Mesothelial cell of epicardium (in vitro differentiated cells): Measurements from ENCODE around the gene TYROBP. TPM values are rescaled to one million over a fixed set of nuclear protein-coding genes. Genes with fewer than 3 reads are reported as not detected.
"Not testable (repeated sequence)": the region's sequence is repeated elsewhere in the genome, so short reads cannot be mapped to it uniquely, and the experiment has no call there.

ENCODE experiments used
- DNase-seq, 2 experiments: peaks; one replicate each; pipeline ENCODE4 v3.0.0; 2021; ENCODE audit warnings: low spot score in 2 of 2; ENCODE audit not compliant: unreplicated experiment in 2 of 2
- H3K27ac Mint-ChIP-seq: 2 replicates; pipeline ENCODE4 v1.8.0; 2021; ENCODE audit warnings: mixed read lengths
- H3K27me3 Mint-ChIP-seq: 2 replicates; pipeline ENCODE4 v1.8.0; 2021; ENCODE audit warnings: low read depth, mixed read lengths
- H3K36me3 Mint-ChIP-seq: 2 replicates; pipeline ENCODE4 v1.8.0; 2021; ENCODE audit warnings: mixed read lengths
- H3K4me1 Mint-ChIP-seq: 2 replicates; pipeline ENCODE4 v1.8.0; 2021; ENCODE audit warnings: mixed read lengths
- H3K4me3 Mint-ChIP-seq: 2 replicates; pipeline ENCODE4 v1.8.0; 2021; ENCODE audit warnings: mild to moderate bottlenecking, moderate library complexity, mixed read lengths
- H3K9me3 Mint-ChIP-seq: 2 replicates; pipeline ENCODE4 v1.8.0; 2021; ENCODE audit warnings: mixed read lengths
- total RNA-seq: library from RNA; stranded (reverse); gene quantifications from 3 replicates; pipeline ENCODE4 v1.2.1, GENCODE V29; 2021
- TF ChIP-seq, protein P1 (sequence below): fragments of 200-600 bp; sonication (generic); IDR thresholded peaks from one replicate; pipeline ENCODE4 v1.5.0; 2021; ENCODE audit warnings: antibody characterized with exemption; ENCODE audit not compliant: unreplicated experiment

TYROBP gene
- total RNA-seq, 1 donor from 2014 or later = not detected

DNA sequence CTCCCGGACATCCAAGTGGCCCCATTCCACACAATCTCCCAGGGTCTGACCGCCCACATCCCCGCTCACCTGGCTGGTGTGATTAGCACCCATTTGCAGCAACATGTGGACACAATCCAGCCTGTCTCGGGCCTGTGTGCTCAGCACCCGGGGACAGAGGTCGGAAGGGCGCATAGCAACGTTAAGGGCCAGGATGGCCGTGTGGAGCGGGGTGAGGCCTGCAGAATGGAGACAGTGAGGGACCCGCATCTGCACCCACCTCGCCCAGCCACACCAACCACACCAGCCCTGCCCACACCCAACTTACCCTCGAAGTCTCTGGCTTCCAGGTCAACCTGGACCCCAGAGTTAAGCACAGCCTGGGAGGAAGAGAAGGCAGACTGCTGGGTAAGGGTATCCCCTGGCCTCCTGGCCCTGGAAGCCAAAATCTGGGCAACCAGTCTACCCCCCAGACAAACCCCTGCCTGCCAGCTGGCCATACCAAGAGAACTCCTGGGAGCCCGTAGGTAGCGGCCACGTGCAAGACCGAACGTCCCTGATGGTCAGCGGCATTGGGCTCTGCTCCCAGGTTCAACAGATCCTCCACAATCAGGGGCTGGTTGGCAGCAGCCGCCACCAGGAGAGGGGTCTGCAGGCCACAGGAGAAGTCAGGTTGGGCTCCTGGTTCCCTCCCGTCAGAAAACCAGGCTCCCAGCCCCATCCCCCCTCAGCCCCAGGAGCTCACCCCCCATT is 12.0 kb downstream of the TYROBP start:
- H3K4me1 Mint-ChIP-seq = peaks cover 6% of the 10 kb centered on the region
- no peaks in the 10 kb centered on the region for H3K9me3 Mint-ChIP-seq
- peaks cover 14% of the 10 kb centered on the region for H3K36me3 Mint-ChIP-seq
- H3K27me3 Mint-ChIP-seq = no peaks in the 10 kb centered on the region
- no peak overlapping the region for H3K4me3 Mint-ChIP-seq
- TF ChIP-seq, protein P1, sequence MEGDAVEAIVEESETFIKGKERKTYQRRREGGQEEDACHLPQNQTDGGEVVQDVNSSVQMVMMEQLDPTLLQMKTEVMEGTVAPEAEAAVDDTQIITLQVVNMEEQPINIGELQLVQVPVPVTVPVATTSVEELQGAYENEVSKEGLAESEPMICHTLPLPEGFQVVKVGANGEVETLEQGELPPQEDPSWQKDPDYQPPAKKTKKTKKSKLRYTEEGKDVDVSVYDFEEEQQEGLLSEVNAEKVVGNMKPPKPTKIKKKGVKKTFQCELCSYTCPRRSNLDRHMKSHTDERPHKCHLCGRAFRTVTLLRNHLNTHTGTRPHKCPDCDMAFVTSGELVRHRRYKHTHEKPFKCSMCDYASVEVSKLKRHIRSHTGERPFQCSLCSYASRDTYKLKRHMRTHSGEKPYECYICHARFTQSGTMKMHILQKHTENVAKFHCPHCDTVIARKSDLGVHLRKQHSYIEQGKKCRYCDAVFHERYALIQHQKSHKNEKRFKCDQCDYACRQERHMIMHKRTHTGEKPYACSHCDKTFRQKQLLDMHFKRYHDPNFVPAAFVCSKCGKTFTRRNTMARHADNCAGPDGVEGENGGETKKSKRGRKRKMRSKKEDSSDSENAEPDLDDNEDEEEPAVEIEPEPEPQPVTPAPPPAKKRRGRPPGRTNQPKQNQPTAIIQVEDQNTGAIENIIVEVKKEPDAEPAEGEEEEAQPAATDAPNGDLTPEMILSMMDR = no peak
- DNase-seq = no peak
- H3K27ac Mint-ChIP-seq = no peak overlapping the region

DNA sequence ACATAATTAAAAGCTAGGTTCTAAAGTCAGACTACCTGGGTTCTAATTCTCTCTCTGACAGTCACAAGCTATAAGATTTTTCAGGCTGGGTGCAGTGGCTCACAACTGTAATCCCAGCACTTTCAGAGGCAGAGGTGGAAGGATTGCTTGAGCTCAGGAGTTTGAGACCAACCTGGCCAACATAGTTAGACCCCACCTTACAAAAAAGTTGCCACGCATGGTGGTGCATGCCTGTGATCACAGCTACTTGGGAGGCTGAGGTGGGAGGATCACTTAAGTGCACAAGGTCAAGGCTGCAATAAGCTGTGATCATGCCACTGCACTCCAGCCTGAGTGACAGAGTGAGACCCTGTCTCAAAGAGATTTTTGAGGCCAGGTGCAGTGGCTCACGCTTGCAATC is 13.8 kb downstream of the TYROBP start:
- Mint-ChIP-seq H3K27ac (no peak overlapping the region), H3K36me3 (peaks cover 25% of the 10 kb centered on the region), H3K4me3 (no peak overlapping the region), H3K9me3 (no peaks in the 10 kb centered on the region), H3K4me1 (peaks cover 5% of the 10 kb centered on the region), H3K27me3 (no peaks in the 10 kb centered on the region)
- no peak for DNase-seq
- TF ChIP-seq, protein P1 = no peak

DNA sequence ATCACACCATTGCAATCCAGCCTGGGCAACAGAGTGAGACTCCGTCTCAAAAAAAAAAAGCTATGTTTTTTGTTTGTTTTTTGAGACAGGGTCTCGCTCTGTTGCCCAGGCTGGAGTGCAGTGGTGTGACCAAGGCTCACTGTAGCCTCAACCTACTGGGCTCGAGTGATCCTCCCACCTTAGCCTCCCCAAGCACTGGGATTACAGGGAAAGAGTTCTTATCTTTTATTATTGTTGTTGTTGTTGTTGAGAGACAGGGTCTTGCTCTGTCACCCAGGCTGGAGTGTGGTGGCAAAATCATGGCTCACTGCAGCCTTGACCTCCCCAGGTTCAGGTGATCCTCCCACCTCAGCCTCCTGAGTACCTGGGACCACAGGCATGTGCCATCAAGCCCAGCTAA is 16.3 kb downstream of the TYROBP start:
- not testable (repeated sequence) for H3K9me3 Mint-ChIP-seq, H3K27ac Mint-ChIP-seq, H3K4me3 Mint-ChIP-seq, H3K4me1 Mint-ChIP-seq, DNase-seq, H3K27me3 Mint-ChIP-seq
- peaks cover 39% of the 10 kb centered on the region for H3K36me3 Mint-ChIP-seq

DNA sequence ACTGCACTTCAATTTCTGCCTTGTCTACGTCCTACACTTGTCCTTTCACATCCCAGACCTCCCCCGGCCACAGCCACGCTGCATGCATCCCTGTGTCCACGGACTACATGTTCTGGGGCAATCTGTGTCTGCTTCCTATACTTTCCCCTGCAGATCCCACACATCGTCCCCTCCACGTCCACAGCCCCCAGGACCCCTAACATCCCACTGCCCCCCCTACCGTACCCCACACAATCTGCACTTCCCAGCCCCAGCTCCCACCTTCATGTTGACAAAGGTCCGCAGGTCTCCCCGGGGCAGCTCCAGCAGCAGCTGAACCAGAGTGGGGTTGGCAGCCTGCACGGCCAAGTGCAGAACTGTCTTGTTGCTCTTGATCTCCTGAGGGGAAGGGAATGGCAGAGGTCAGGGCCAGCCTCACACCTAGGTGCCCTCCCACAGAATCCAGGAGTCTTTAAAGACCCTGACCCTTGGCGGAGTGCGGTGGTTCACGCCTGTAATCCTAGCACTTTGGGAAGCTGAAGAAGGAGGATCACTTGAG is 17.9 kb downstream of the TYROBP start:
- H3K27ac Mint-ChIP-seq = no peak overlapping the region
- H3K27me3 Mint-ChIP-seq = no peaks in the 10 kb centered on the region
- TF ChIP-seq, protein P1 = no peak
- peaks cover 41% of the 10 kb centered on the region for H3K36me3 Mint-ChIP-seq
- no peak overlapping the region for H3K4me3 Mint-ChIP-seq
- no peaks in the 10 kb centered on the region for H3K4me1 Mint-ChIP-seq
- no peaks in the 10 kb centered on the region for H3K9me3 Mint-ChIP-seq
- DNase-seq = no peak

DNA sequence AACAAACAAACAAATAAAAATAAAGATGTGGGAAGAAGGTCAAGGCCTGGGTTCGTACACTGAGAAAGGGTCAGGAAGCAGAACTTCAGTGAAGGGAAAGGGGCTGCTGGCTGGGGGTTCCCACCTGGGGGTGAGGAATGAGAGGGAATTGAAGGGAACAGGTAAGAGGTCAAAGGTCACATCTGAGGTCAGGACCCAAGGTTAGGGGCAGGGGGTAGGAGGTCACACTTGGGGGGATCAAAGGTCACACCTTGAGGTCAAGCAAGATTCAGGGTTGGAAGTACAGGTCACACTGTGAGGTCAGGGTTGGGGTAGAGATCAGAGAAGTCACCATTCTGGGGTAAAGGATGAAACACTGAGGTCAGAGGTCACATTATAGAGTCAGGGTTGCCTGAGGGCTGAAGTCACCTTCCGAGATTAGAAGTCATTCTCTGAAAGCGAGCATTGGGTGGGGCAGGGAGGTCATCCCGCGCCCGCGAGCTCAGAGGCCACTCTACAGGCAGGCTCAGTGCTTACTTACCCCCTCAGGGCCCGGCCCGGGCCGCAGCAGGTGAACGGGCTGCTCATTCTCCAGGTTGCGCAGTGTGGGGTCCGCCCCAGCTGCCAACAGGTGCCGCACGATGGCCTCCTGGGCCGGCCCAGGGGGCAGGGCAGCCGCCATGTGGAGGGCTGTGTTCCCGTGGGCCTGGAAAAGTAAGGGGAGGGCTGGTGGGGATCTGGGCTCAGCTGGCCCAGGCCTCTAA is 18.6 kb downstream of the TYROBP start:
- Mint-ChIP-seq H3K27me3 (no peaks in the 10 kb centered on the region), H3K27ac (no peak overlapping the region), H3K4me3 (no peak overlapping the region), H3K4me1 (no peaks in the 10 kb centered on the region), H3K36me3 (peaks cover 39% of the 10 kb centered on the region), H3K9me3 (no peaks in the 10 kb centered on the region)
- DNase-seq = no peak
- TF ChIP-seq, protein P1 = no peak

DNA sequence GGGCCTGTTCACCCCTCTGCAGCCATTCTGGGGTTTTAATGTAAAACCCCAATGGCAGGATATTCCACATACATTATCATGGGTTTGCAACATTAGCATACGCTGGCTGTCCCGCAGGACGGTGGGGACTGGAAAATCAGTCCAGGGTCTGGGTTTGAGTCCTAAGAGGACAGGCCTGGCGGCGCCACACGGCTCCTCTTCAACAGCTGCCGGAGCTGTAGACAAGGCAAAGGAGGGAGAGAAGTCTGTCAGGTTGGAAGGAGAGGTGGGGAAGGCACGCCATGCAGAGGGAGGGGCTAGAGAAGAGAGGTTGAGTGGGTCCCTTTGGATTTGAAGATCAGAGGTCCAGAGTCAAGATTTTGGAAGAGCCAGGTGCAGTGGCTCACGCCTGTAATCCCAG is 19.7 kb downstream of the TYROBP start:
- TF ChIP-seq, protein P1 = no peak
- no peak for DNase-seq
- no peak overlapping the region for H3K4me3 Mint-ChIP-seq
- H3K36me3 Mint-ChIP-seq = peaks cover 39% of the 10 kb centered on the region
- no peaks in the 10 kb centered on the region for H3K9me3 Mint-ChIP-seq
- H3K27me3 Mint-ChIP-seq = no peaks in the 10 kb centered on the region
- H3K27ac Mint-ChIP-seq = no peak overlapping the region
- no peaks in the 10 kb centered on the region for H3K4me1 Mint-ChIP-seq
